AG09309 (cell line): ENCODE results near the gene UBA6.
"Not testable (repeated sequence)": the region's sequence is repeated elsewhere in the genome, so short reads cannot be mapped to it uniquely, and the experiment has no call there.

Experiments used
- DNase-seq: peaks from one replicate; pipeline ENCODE4 v3.0.0-alpha.2; 2010; ENCODE audit warnings: low read depth
- H3K4me3 ChIP-seq: 2 replicates; pipeline ENCODE4 v1.5.1; 2011; ENCODE audit warnings: mild to moderate bottlenecking, low read depth, low read length, moderate library complexity; ENCODE audit not compliant: control insufficient read depth
- CTCF ChIP-seq: IDR thresholded peaks from 2 replicates; pipeline ENCODE4 v1.5.1; 2011; ENCODE audit warnings: mild to moderate bottlenecking, low read depth, low read length, inconsistent platforms; ENCODE audit not compliant: insufficient read depth, control insufficient read depth; ENCODE audit errors: missing control alignments

Gene UBA6

DNA sequence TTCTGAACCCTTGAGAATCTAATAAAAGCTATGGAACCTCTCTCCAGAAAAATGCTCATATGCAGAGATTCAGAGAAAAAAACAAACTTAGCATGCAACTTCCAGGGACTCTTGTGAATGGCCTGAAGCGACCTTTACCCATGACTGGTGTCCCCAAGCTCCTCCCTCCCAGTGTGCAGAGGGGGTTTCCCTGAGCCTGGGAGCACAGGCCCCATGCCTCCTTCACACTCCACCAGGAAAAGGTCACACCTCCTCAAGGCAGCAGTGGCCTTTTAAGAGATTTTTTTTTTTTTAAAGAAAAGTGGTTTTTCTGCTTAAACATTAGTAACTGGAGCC, 13.3 kb upstream of the UBA6 start:
- TF ChIP-seq CTCF: no peak
- no peak for DNase-seq
- no peak overlapping the region for H3K4me3 ChIP-seq

DNA sequence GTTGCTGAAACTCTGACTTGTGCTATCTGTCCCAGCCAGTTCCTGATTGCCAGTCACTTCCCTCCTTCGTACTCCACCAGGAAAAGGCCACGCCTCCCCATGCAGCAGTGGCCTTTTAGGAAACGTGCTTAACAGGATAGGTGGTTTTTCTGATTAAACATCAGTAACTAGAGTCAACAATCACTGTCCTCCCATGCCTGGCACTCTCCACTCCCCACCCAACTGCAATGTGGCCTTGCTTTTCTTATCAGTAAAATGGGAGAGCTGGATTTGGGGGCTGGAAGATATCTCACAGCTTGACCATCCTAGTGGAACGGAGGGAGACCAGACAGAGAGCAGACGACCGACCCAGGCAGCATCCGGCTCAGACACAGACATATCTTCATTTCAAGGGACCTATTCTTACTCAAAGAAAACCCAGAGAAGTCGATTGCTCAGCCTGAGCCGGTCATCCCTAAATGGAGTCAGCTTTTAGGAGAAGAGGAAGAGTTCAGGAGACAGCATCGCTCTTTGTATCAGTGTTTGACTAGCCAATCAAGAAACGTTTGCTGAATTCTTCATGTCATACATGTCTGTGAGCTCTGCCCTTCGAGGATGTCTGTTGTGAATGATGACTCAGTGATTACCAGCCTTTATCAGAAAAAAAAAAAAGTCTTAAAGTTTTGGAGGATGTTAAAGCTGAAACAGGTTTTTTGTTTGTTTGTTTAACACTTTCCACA, 12.7 kb upstream of the UBA6 start:
- no peak for TF ChIP-seq CTCF
- H3K4me3 ChIP-seq: no peak overlapping the region
- no peak for DNase-seq

- no peak for TF ChIP-seq CTCF
- DNase-seq: no peak
- no peak overlapping the region for H3K4me3 ChIP-seq
These were observed 11.9 kb upstream of the UBA6 start for GRCh38 chr4:67712650-67713528.

DNA sequence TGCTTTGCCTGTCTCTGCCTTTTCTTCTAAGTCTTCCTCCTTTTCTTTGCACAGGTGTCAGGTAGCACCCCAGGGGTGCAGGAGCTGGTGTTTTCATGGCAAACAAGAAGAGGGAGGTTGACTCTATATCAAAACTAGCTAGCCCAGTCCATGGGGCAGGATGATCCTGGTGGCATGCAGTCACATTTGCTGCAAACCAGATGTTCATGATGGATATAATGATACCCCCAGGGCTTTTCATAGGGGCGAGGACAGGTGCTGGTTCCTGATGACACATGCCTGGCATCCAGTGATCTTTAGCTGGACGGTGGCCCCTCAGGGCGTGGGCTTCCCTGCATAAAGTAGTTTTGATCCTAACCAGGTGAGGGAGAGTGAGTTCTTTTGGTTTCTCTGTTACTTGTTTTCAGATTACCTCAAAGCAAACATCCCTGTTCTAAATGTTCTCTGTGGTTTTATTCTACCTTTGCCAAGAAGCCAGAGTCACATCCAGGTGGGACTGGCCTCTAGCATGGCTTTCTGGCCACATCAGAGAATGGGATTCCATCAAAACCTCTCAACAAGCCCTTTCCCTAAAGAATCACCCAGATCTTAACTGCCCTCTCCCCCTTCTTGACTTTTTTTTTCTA, 11.2 kb upstream of the UBA6 start:
- TF ChIP-seq CTCF: no peak
- no peak overlapping the region for H3K4me3 ChIP-seq
- DNase-seq: no peak

DNA sequence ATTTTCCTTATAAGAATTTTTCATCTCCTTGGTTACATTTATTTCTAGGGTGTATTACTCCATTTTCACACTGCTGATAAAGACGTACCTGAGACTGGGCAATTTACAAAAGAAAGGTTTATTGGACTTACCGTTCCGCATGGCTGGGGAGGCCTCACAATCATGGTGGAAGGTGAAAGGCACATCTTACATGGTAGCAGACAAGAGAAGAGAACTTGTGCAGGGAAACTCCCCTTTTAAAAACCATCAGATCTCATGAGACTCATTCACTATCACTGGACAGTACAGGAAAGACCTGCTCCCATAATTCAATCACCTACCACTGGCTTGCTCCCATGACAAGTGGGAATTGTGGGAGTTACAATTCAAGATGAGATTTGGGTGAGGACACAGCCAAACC, 5.7 kb upstream of the UBA6 start:
- H3K4me3 ChIP-seq, DNase-seq: not testable (repeated sequence)

- no peak for DNase-seq
- TF ChIP-seq CTCF: no peak
- no peak overlapping the region for H3K4me3 ChIP-seq
These were observed 3.9 kb upstream of the UBA6 start for GRCh38 chr4:67704843-67705242.

DNA sequence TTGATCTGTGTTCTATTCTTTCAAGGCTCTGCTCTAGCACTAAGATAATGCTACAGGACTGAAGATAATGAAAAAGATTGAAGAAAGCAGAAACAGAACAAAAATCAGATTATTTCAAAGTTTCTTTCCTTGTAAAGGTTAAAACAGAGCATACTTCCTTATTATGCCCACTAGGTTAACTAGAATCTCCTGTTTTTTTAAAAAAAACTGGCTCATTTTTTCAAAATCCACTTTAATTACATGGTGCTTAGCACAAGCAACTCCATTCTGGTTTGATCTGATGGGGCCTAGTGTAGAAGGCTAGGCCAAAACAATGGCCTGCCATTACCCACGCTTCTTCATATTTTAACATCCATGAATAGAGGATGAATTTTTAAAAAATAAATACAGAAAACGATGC, 1.2 kb upstream of the UBA6 start:
- DNase-seq: no peak
- no peak overlapping the region for H3K4me3 ChIP-seq

More for the DNA sequence above, 1.2 kb upstream of the UBA6 start:
- no peak for TF ChIP-seq CTCF
